Measurements from ENCODE around the gene TRAF1. TPM values are rescaled to one million over a fixed set of nuclear protein-coding genes. Genes with fewer than 3 reads are reported as not detected.

Gene TRAF1
- total and polyA plus RNA-seq, 2 donors (not counting 1 experiment from before 2014, with no cell fraction given), result 12.2 to 19.5 TPM

DNA sequence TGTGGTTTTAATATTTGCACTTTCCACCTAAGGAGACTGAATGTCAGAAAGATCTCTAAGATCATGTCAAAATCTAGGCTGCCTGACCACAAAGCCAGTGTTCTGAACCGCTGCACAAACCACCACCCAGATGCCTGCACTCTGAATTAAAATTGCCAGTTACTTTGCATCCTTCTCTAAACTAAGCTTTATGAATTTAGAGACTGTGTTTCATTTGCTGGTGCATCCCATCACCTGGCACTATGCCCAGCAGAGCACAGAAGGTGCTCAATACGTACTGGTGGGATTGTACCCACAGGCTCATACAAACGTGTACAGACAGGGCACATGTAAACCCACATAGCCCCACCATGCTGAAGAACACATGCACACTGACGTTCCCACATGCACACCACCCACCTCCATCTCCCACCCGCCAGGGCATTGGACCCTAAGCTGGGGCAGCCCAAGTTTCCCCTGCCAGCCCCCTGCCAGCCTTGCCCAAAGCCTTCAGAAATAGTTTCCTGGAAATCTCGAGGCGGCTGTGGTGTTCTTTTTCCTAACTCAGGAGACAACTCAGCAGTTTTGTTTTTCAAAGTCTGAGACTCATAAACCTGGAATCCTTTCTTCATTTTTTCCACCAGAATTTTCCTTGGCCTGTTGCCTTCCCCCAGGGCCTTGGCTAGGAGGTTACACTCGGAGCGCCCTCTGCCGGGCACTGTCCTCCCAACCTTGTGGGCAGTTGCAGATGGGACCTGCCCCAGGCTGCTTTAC is 9.6 kb upstream of the TRAF1 start:
- ChIA-PET POLR2A (interaction anchor here (1.2 to 1.6 kb wide), 2 partner anchors 59 to 68 kb away, joined by 3 to 6 read pairs; partner anchors contain the start of gene PHF19), CTCF (interaction anchor here (0.6 to 9.6 kb wide), 24 partner anchors 8 to 181 kb away, joined by 3 to 102 read pairs (median 5); partner anchors contain the start of genes PHF19 and TRAF1)
- H2AFZ ChIP-seq (ENCODE audit: insufficient read depth, low read depth, low read length, poor library complexity, severe bottlenecking), result no peak overlapping the region
- no peaks in the 10 kb centered on the region for H3K36me3 ChIP-seq (replicated peaks in 1 of 2; ENCODE audit: control extremely low read depth in 1 of 2, control insufficient read depth in 1 of 2, extremely low read depth in 1 of 2, insufficient read depth in 2 of 2, low read length in 1 of 2)
- no peaks in the 10 kb centered on the region for H3K27me3 Mint-ChIP-seq
- peak overlapping the region; percentile 44 for H3K27ac Mint-ChIP-seq
- H3K4me1 ChIP-seq (ENCODE audit: control insufficient read depth in 2 of 2, insufficient read depth in 2 of 2, low read length in 2 of 2), result peaks cover 58% of the 10 kb centered on the region in 2 donors
- intact Hi-C loops (cut with micrococcal nuclease), result loop anchor here (1.0 kb wide), 6 partner anchors 8 to 180 kb away; partner anchors contain the start of gene FBXW2
- no peaks in the 10 kb centered on the region for H4K20me1 ChIP-seq (ENCODE audit: control insufficient read depth, insufficient read depth, low read length, poor library complexity, severe bottlenecking)
- no peaks in the 10 kb centered on the region for H3K9me3 Mint-ChIP-seq (ENCODE audit: insufficient read depth)
- peak overlapping the region in 2 of 5 experiments; percentile 18 to 29 for H3K4me3 ChIP-seq (ENCODE audit: control extremely low read depth in 1 of 5, extremely low read depth in 1 of 5, insufficient read depth in 1 of 5, low read depth in 2 of 5, low read length in 4 of 5)
- H3K27me3 ChIP-seq (replicated peaks in 1 of 4; ENCODE audit: control extremely low read depth in 1 of 4, control insufficient read depth in 3 of 4, insufficient read depth in 4 of 4, low read length in 3 of 4), result no peaks in the 10 kb centered on the region
- H3K9ac ChIP-seq (ENCODE audit: low read length), result peak overlapping the region; percentile 28
- H3K27ac ChIP-seq (ENCODE audit: low read length in 2 of 2), result peak overlapping the region in 1 of 2 donors; percentile 55
- 1% methylated on average over 10 of the region's 10 CpGs for WGBS (ENCODE audit: insufficient coverage)
- no peaks in the 10 kb centered on the region for H3K79me2 ChIP-seq (ENCODE audit: control insufficient read depth, insufficient read depth, low read length)
- no peaks in the 10 kb centered on the region for H3K9me3 ChIP-seq (ENCODE audit: control extremely low read depth in 1 of 3, control insufficient read depth in 2 of 3, insufficient read depth in 1 of 3, low read length in 2 of 3)
- peak; percentile 54 for ATAC-seq (ENCODE audit: low read depth)
- no peak for TF ChIP-seq EZH2 (IDR thresholded peaks at IDR 0.05; ENCODE audit: borderline replicate concordance, insufficient read depth, low read depth, low read length, poor library complexity, severe bottlenecking)
- TF ChIP-seq, protein P1, sequence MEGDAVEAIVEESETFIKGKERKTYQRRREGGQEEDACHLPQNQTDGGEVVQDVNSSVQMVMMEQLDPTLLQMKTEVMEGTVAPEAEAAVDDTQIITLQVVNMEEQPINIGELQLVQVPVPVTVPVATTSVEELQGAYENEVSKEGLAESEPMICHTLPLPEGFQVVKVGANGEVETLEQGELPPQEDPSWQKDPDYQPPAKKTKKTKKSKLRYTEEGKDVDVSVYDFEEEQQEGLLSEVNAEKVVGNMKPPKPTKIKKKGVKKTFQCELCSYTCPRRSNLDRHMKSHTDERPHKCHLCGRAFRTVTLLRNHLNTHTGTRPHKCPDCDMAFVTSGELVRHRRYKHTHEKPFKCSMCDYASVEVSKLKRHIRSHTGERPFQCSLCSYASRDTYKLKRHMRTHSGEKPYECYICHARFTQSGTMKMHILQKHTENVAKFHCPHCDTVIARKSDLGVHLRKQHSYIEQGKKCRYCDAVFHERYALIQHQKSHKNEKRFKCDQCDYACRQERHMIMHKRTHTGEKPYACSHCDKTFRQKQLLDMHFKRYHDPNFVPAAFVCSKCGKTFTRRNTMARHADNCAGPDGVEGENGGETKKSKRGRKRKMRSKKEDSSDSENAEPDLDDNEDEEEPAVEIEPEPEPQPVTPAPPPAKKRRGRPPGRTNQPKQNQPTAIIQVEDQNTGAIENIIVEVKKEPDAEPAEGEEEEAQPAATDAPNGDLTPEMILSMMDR (IDR thresholded peaks at IDR 0.05), result peak; percentile 88
- peak; percentile 85 for DNase-seq
- peak overlapping the region; percentile 76 for H3K4me2 ChIP-seq (replicated peaks; ENCODE audit: low read depth, low read length, poor library complexity, severe bottlenecking)
- peak overlapping the region; percentile 61 for H3K4me3 Mint-ChIP-seq
- H3K4me1 Mint-ChIP-seq, result peaks cover 55% of the 10 kb centered on the region

Measured in B cell (primary cell).